Measurements from ENCODE around the gene CFAP53. TPM values are rescaled to one million over a fixed set of nuclear protein-coding genes. Genes with fewer than 3 reads are reported as not detected.

CFAP53 gene
- total and polyA plus RNA-seq, 4 donors, result 1.5 to 4.8 (median 3.6) TPM

Small RNA genes lying within 50 kb of the gene (small RNA-seq; reads per million reads assigned to genes)
- gene RN7SL310P (ENCODE audit: low replicate concordance), result not detected

Other genes with a start within 250 kb of the CFAP53 start
- gene MYO5B, start 71.3 kb downstream of the CFAP53 start, total RNA-seq, result 1 to 10 TPM; 5.9 to 8.0 TPM
- 1 to 10 TPM; 2.6 to 3.1 TPM for gene MYO5B, start 71.3 kb downstream of the CFAP53 start, polyA plus RNA-seq (ENCODE audit: insufficient read length in 2 of 2)
- 10 to 100 TPM; 35.3 to 68.7 TPM for gene MBD1, start 15.0 kb upstream of the CFAP53 start, total RNA-seq
- gene MBD1, start 15.0 kb upstream of the CFAP53 start, polyA plus RNA-seq (ENCODE audit: insufficient read length in 2 of 2), result 10 to 100 TPM; 73.6 to 78.0 TPM
- 10 to 100 TPM; 31.2 to 33.8 TPM for gene CXXC1, start 21.2 kb upstream of the CFAP53 start, total RNA-seq
- 10 to 100 TPM; 76.4 to 97.5 TPM for gene CXXC1, start 21.2 kb upstream of the CFAP53 start, polyA plus RNA-seq (ENCODE audit: insufficient read length in 2 of 2)
- 1 to 10 TPM; 3.8 to 4.8 TPM for gene SKA1, start 108.6 kb upstream of the CFAP53 start, total RNA-seq
- 1 to 10 TPM; 3.5 to 3.7 TPM for gene SKA1, start 108.6 kb upstream of the CFAP53 start, polyA plus RNA-seq (ENCODE audit: insufficient read length in 2 of 2)

Data from spinal cord (tissue), 4 donors.